ENCODE data around the gene TRPV4.

DNA sequence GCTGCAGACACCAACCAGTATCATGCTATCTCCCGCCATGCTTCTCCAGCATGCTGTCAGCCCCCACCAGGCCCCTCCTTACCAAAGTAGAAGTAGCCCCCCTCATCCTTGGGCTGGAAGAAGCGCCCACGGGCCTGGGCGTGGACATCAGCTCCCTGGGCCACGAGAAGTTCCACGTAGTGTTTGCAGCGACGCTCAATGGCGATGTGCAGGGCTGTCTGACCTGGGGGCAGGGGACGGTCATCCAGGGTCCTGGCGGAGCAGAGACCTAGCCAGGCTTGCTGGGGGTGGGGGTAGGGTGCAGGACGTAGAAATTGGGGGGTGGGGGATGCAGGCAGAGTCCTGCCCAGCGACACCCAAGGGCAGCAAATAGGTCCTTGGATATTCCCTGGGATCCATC lies 32.7 kb downstream of the TRPV4 start:
- TF ChIP-seq, protein P1, sequence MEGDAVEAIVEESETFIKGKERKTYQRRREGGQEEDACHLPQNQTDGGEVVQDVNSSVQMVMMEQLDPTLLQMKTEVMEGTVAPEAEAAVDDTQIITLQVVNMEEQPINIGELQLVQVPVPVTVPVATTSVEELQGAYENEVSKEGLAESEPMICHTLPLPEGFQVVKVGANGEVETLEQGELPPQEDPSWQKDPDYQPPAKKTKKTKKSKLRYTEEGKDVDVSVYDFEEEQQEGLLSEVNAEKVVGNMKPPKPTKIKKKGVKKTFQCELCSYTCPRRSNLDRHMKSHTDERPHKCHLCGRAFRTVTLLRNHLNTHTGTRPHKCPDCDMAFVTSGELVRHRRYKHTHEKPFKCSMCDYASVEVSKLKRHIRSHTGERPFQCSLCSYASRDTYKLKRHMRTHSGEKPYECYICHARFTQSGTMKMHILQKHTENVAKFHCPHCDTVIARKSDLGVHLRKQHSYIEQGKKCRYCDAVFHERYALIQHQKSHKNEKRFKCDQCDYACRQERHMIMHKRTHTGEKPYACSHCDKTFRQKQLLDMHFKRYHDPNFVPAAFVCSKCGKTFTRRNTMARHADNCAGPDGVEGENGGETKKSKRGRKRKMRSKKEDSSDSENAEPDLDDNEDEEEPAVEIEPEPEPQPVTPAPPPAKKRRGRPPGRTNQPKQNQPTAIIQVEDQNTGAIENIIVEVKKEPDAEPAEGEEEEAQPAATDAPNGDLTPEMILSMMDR (IDR thresholded peaks at IDR 0.05 in 2 of 3, conservative IDR thresholded peaks at IDR 0.05 in 1 of 3; ENCODE audit: insufficient read depth in 2 of 3, low read depth in 1 of 3, low read length in 3 of 3) = no peak
- TF ChIP-seq NBN (IDR thresholded peaks at IDR 0.05; ENCODE audit: low read depth) (no peak), ZNF561 (CRISPR knock-in tag; conservative IDR thresholded peaks at IDR 0.05) (no peak), ZNF408 (CRISPR knock-in tag; IDR thresholded peaks at IDR 0.05; ENCODE audit: low read depth) (no peak), POLR2A (conservative IDR thresholded peaks at IDR 0.05) (no peak), POLR2G (IDR thresholded peaks at IDR 0.05; ENCODE audit: low read depth, low read length) (no peak), POLR2AphosphoS5 (IDR thresholded peaks at IDR 0.05; ENCODE audit: control insufficient read depth, insufficient read depth, low read depth, low read length) (no peak)
